ENCODE data around the gene AGK.
"Not testable (repeated sequence)": the region's sequence is repeated elsewhere in the genome, so short reads cannot be mapped to it uniquely, and the experiment has no call there.

The AGK gene

GRCh38 chr7:141676618-141677017 lies 125.4 kb downstream of the AGK start:
- DNase-seq (ENCODE audit: low spot score) = no peak

DNA sequence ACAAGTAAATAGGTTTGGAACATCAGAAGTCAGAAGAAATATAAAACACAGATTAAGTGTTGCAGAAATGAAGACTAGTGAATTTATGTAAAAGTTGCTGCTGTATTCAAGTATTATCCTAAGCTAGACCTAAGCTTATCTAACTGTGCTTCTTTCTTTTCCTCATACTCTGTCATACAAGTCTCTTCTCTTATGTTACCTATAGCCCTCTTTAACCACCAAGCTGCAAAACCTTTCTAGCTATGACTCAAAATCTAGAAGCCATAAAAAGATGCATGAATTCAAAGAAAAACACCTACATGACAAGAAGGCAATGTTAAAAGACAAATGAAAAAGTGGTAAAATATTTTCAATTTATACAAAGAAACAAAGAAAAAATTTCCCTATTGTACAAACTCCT lies 127.8 kb downstream of the AGK start:
- no peak for DNase-seq (ENCODE audit: low spot score)

DNA sequence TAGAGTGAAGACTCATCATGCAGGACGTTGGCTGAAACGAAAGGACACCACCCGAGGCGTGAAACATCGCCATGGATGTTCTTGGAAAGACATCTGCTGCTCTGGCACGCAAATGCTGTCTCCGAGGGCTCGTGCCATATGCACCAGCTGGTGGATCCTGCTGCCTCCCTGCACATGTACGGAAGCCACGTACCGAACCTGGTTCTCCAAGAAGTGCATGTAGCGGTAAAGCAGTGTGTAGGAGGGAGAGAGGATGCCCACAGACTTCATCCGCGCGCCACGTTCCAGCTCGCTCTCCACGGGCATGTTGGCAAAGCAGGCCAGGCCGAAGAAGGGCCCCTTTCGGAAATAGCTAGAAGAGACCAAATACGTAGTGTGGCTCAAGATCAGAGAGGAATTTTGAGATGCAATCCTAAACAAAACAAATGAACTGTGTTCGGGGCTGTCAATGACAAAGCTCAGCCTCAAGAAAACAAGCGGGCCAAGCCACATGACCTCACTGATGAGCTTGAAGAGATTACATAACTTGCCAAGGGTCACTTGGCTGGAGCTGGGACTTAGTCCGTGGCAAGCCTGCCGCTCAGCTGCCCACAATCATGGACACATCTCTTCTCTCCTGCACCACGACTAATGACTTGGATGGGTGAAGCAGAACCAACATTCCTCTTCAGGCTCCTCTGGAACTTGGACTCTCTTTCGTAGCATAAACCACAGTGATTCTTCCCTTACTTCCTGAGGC lies 134.2 kb downstream of the AGK start:
- DNase-seq (ENCODE audit: low spot score) = peak; percentile 72

- no peak for DNase-seq (ENCODE audit: low spot score)
These were observed 134.9 kb downstream of the AGK start for GRCh38 chr7:141686074-141686473.

GRCh38 chr7:141686670-141687069 lies 135.5 kb downstream of the AGK start:
- no peak for DNase-seq (ENCODE audit: low spot score)

DNA sequence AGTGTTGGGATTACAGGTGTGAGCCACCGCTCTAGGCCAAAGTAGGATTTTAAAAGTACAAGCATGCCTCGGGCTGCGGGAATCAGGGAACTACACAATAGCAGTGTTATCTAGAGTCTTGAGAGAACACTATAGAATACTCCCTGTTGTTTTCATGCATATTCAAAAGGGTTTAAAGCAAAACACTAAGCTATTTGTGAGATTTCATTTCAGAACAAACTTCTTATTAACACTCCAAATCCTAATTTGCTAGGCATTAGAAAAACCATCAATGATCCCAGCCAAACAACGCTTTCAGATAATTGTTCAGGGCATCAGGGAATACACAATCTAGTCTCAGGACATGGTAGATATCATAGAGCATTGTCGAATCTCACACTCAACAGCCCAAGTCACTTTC lies 136.8 kb downstream of the AGK start:
- DNase-seq (ENCODE audit: low spot score) = no peak

DNA sequence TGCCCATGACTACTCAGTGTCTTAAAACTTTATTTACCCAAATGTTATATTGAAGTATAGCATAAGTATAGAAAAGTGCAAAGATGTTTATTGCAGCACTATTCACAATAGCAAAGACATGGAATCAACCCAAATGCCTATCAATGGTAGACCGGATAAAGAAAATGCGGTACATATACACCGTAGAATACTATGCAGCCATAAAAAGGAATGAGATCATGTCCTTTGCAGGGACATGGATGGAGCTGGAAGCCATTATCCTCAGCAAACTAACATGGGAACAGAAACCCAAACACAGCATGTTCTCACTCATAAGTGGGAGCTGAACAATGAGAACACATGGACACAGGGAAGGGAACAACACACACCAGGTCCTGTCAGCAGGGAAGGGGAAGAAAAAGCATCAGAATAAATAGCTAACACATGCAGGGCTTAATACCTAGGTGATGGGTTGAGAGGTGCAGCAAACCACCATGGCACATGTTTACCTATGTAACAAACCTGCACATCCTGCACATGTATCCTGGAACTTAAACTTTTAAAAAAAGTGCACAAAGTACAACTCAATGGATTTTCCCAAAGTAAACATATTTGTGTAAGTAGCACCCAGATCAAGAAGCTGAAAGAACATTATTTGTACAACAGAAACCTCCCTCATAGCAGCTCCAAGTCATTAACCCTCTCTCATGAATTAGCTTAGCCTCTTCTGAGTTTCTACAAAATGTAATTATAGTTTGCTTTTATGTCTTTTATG lies 138.0 kb downstream of the AGK start:
- DNase-seq (ENCODE audit: low spot score) = not testable (repeated sequence)

- no peak for DNase-seq (ENCODE audit: low spot score)
These were observed 140.3 kb downstream of the AGK start for GRCh38 chr7:141691540-141691939.

DNA sequence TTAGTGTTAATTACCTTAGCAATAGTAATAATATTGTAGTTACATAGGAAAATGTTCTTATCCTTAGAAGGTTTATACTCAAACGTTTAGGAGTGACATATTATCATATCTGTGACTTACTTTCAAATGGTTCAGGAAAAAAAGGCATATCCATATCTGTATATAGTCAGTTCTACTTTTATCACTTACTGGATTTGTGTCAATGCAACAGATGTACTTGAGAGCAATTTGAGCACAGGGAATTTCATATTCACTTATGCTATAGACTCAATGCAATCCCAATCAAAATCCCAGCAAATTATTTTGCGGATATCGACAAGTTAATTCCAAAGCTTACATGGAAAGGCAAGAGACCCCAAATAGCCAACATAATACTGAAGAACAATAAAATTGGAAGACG lies 140.8 kb downstream of the AGK start:
- DNase-seq (ENCODE audit: low spot score) = no peak

DNA sequence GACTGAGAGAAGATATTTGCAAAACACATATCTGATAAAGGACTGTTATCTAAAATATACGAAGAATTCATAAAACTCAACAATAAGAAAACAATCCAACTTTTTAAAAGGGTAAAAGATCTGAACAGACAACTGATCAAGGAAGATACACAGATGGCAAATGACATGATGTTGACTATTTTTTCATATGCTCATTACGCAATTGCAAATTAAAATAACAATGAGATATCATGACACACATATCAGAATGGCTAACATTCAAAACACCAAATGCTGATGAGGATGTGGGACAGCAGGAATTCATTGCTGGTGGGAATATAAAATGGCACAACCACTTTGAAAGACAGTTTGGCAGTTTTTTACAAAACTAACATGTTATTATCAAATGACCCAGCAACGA lies 141.9 kb downstream of the AGK start:
- no peak for DNase-seq (ENCODE audit: low spot score)

DNA sequence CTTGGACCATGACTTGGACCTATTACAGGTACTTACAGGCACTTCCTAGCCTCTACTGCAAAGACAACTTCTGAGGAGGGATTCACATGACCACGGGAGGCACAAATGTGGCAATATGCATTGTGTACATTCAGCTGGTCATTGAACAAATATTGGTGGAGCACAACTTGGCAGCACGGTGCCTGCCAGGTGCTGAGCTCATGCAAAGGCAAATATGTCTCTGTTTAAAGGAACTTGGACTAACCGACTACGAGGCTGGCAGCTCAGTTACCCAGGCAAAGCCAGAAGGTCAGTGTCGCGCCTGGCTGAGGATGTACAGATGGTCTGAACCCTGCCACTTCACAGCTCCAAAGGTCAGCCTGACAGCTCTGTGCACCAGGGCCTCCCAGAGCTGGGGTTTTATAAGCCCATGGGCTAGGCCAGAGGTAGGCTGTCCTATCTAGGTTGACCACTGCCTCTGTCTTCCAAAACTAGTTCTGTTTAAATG lies 144.6 kb downstream of the AGK start:
- DNase-seq (ENCODE audit: low spot score) = no peak

DNA sequence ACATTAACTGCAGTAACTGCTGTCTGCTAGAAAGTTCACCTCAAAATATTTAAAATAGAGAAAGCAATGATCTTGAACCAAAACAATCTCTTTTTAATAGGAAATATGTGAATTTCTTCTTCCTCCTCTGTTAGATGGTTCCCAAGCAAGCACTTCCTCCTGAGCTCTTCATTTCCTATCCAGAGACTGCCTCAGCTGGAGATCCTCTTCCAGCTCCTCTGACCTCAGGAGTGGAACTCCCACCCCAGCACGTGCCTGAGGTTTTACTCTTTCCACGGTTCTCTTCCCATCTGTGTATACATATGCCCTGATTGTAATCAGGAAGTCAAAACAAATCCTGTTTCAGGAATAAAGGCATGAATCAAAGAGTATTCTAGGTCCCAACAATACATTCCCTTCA lies 145.1 kb downstream of the AGK start:
- no peak for DNase-seq (ENCODE audit: low spot score)

DNA sequence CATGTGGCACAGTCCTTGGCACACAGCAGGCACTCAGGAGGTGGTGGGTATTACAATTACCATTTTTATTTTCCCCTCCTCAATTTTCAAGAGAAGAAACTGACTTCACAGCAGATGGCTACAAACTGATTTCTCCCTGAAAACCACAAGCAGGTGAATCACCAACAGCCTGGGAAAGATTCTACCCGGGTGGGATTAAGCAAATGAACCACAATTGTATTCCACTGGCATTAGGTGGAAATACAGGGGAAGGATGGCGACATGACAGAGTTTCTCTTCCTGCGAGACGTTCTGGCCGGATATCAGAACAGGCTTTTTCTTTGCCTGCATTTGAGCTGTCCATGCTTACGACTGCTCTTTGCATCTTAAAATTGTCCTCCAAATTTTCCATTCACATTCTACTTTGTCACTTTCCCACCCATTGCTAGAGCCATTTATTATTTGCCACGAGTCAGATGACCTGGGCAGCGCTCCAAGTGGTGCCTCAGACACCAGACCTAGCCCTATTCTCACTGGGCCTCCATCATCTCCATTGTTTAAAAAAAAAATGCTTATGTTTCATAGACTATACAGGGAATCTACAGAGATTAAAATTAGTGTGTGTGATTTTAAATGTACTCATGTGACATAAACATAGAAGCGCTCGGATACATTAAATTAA lies 146.1 kb downstream of the AGK start:
- DNase-seq (ENCODE audit: low spot score) = peak; percentile 75

- peak; percentile 54 for DNase-seq (ENCODE audit: low spot score)
These were observed 147.2 kb downstream of the AGK start for GRCh38 chr7:141698247-141699015.

DNA sequence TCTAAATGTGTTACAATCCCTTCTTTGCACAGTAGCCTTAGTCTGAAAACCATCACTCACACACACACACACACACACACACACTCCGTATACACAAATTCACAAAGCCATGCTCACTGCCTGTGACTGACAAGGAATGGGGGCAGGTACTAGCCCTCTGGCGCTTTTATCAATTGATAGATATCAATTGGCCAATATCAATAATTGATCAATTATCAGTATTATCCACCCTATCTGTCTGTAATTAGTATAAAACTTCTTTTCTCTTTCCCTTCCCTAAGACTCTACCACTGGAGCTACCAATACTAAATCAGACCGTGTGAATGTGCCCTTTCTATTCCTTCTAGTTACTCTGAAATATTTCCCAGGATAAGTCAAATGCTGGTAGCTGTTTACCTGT lies 148.7 kb downstream of the AGK start:
- DNase-seq (ENCODE audit: low spot score) = no peak

DNA sequence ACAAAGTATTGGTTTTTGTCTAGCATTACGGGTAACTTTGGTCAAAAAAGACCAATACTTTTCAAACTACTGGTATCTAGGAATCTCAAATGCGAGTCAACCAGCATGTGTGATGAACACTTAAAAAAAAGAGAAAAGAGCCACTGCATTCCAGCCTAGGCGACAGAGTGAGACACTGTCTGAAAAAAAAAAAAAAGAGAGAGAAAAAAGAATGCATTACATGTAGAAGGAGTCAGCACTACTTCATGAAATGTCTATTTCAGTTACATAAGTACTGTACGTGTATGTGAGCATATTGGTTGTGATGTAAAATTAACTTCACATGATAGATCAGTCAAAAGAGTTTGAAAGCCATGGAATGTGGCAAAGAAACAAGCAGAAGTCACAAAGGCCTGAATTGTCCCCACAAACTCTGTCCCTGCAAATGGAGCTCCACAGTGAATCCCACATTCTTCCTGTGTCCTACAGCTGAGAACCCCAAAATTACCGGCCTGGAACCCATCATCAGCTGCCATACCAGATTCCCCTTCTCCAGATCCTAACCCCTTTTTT lies 149.2 kb downstream of the AGK start:
- DNase-seq (ENCODE audit: low spot score) = peak; percentile 28

GRCh38 chr7:141700848-141701371 lies 149.7 kb downstream of the AGK start:
- DNase-seq (ENCODE audit: low spot score) = no peak

DNA sequence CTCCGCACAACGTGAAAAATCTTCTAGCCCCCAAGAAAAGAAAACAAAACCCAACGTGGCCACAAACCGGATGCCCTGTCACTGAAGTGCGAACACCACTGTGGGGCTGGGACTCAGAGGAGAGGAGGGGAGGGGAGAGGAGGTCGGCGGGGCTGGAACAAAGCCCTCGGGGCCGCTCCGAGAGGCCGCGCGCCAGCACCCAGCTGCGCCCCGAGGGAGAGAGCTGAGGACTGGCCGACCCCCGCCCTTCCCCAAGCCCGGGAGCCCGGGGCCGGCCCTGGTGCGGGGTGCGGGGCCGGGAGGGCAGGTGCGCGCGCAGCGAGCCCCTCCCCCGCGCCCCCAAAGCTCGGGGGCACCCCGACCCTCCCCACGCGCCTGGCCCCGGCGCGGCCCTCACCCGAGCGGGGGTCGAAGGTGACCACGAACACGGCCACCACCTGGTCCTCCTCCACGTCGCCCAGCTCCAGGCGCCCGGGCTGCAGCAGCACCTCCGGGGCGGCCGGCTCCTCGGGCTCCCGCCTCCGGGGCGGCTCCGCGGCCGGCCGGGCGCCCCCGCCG lies 150.4 kb downstream of the AGK start:
- DNase-seq (ENCODE audit: low spot score) = peak; percentile 53

DNA sequence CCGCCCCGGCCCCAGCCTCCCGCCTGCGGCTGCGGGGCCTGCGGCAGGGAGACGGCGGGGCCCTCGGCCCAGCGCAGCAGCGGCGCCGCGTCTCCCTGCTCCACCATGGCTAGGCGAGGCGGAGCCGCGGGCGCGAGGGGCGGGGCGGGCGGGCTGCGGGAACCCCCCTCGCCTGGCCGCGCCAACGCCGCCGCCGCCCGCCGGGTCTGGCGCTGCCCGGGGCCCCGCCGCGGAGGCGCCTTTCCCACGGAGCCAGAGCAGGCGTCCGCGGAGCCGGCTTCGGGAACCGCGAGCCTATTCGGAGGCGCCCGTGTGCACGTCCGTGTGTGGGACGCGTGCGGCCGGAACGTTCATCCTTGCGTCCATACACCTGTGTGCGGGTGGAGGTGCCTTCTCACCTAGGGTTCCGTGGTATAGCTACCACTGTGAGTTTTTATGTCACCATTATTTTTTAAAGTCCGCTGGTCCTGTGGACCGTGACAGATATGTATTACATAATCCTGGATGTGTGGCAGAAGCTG lies 150.9 kb downstream of the AGK start, which contains the start of gene DENND11:
TSS of gene DENND11 (minus strand) at position 120 of the 521 bp plus-strand sequence. CDS start at position 107, 13 bp downstream.
- DNase-seq (ENCODE audit: low spot score) = peak; percentile 63

- no peak for DNase-seq (ENCODE audit: low spot score)
These were observed 151.7 kb downstream of the AGK start for GRCh38 chr7:141702892-141703291.

GRCh38 chr7:141704112-141704511 lies 152.9 kb downstream of the AGK start:
- no peak for DNase-seq (ENCODE audit: low spot score)
